SK-N-SH (cell line): ENCODE results near the gene TPM4. TPM values are rescaled to one million over a fixed set of nuclear protein-coding genes. Genes with fewer than 3 reads are reported as not detected.
A peak's percentile ranks its signal among the peaks of the same experiment; 100 is the strongest.

ENCODE experiments used
- CTCF ChIA-PET: fragments of 300-600, 350-600 bp; formaldehyde crosslinking; extraction: SDS; loops from one replicate; lab custom pipeline; 2021; lab: Yijun Ruan, JAX
- POLR2A ChIA-PET: fragments of 350-600 bp; sonication (Branson Sonifier 250); formaldehyde crosslinking; extraction: SDS; loops from one replicate; lab custom pipeline; 2020; ENCODE audit warnings: antibody characterized with exemption, inconsistent platforms; lab: Yijun Ruan, JAX
- DNase-seq: peaks from one replicate; pipeline ENCODE4 v3.0.0; 2012
- H2AFZ ChIP-seq: fragments of 200-600 bp; sonication (generic); 2 replicates; pipeline ENCODE4 v1.8.1; 2016; ENCODE audit warnings: antibody characterized with exemption, mild to moderate bottlenecking, low read depth
- H3F3A ChIP-seq: fragments of 200-600 bp; sonication (generic); replicated peaks from 2 replicates; pipeline ENCODE3; 2016; ENCODE audit warnings: antibody characterized with exemption, mild to moderate bottlenecking; ENCODE audit not compliant: insufficient read depth
- H3K27ac ChIP-seq, 2 experiments: fragments of 200-500 bp in 1 of 2; fragments of 200-600 bp in 1 of 2; sonication (Bioruptor generic) in 1 of 2; sonication (generic), shearing (Covaris generic) in 1 of 2; 2 replicates each; pipeline versions ENCODE4 v1.5.1 to v1.6.1; 2014 to 2016; ENCODE audit warnings: low read depth in 2 of 2, inconsistent platforms in 1 of 2, low read length in 1 of 2, mild to moderate bottlenecking in 1 of 2, mixed read lengths in 1 of 2
- H3K27me3 ChIP-seq: fragments of 200-600 bp; sonication (generic), shearing (Covaris generic); 2 replicates; pipeline ENCODE4 v1.6.1; 2016; ENCODE audit warnings: mixed run types; ENCODE audit not compliant: insufficient read depth
- H3K36me3 ChIP-seq, 2 experiments: fragments of 200-500 bp in 1 of 2; fragments of 200-600 bp in 1 of 2; sonication (Bioruptor generic) in 1 of 2; sonication (generic) in 1 of 2; replicated peaks in 1 of 2; 2 replicates each; pipeline versions ENCODE3 to v1.5.1; 2014 to 2016; ENCODE audit warnings: low read length in 1 of 2, mild to moderate bottlenecking in 1 of 2; ENCODE audit not compliant: insufficient read depth in 2 of 2, control insufficient read depth in 1 of 2
- H3K4me1 ChIP-seq, 2 experiments: fragments of 200-500 bp in 1 of 2; fragments of 200-600 bp in 1 of 2; sonication (Bioruptor generic) in 1 of 2; sonication (generic), shearing (Covaris generic) in 1 of 2; 2 replicates each; pipeline versions ENCODE4 v1.5.1 to v1.6.1; 2014 to 2016; ENCODE audit warnings: low read depth in 1 of 2, low read length in 1 of 2, mixed run types in 1 of 2; ENCODE audit not compliant: insufficient read depth in 2 of 2, control insufficient read depth in 1 of 2
- H3K4me2 ChIP-seq: fragments of 200-600 bp; sonication (generic), shearing (Covaris generic); 2 replicates; pipeline ENCODE4 v1.6.1; 2017; ENCODE audit warnings: mixed run types
- H3K4me3 ChIP-seq, 2 experiments: fragments of 200-500 bp in 1 of 2; fragments of 200-600 bp in 1 of 2; sonication (Bioruptor generic) in 1 of 2; sonication (generic), shearing (Covaris generic) in 1 of 2; 2 replicates each; pipeline versions ENCODE4 v1.5.1 to v1.8.1; 2014 to 2016; ENCODE audit warnings: low read depth in 2 of 2, inconsistent platforms in 1 of 2, low read length in 1 of 2, mild to moderate bottlenecking in 1 of 2, mixed read lengths in 1 of 2, moderate library complexity in 1 of 2
- H3K79me2 ChIP-seq: fragments of 200-600 bp; sonication (generic); 2 replicates; pipeline ENCODE4 v1.8.1; 2017; ENCODE audit warnings: mild to moderate bottlenecking; ENCODE audit not compliant: insufficient read depth
- H3K9ac ChIP-seq: fragments of 200-600 bp; sonication (generic); 2 replicates; pipeline ENCODE4 v1.6.1; 2017; ENCODE audit warnings: mixed run types
- H3K9me2 ChIP-seq: fragments of 200-600 bp; sonication (generic); 2 replicates; pipeline ENCODE4 v1.6.1; 2017; ENCODE audit warnings: mixed run types
- H3K9me3 ChIP-seq: fragments of 200-600 bp; sonication (generic); 2 replicates; pipeline ENCODE4 v1.6.1; 2017; ENCODE audit warnings: mixed run types, mild to moderate bottlenecking, moderate library complexity
- H4K20me1 ChIP-seq: fragments of 200-600 bp; sonication (generic); 2 replicates; pipeline ENCODE4 v1.6.1; 2017; ENCODE audit warnings: mild to moderate bottlenecking, mixed run types; ENCODE audit not compliant: insufficient read depth
- CHD2 ChIP-seq: fragments of 150-350 bp; IDR thresholded peaks from 2 replicates; pipeline ENCODE4 v1.6.1; 2018; ENCODE audit warnings: low read length; ENCODE audit not compliant: partially characterized antibody
- ELF1 ChIP-seq: IDR thresholded peaks from 2 replicates; pipeline ENCODE4 v1.4.0; 2012
- IRF3 ChIP-seq: fragments of 150-350 bp; IDR thresholded peaks from 2 replicates; pipeline ENCODE4 v1.6.1; 2016; ENCODE audit warnings: mild to moderate bottlenecking, low read depth, low read length
- REST ChIP-seq: IDR thresholded peaks from 2 replicates; pipeline ENCODE4 v1.6.1; 2012; ENCODE audit warnings: mild to moderate bottlenecking, low read depth, low read length, moderate library complexity
- SMC3 ChIP-seq: IDR thresholded peaks from 2 replicates; pipeline ENCODE4 v1.6.1; 2012; ENCODE audit warnings: low read depth, low read length, improper control_type of control experiment
- USF1 ChIP-seq: IDR thresholded peaks from 2 replicates; pipeline ENCODE4 v1.4.0; 2012; ENCODE audit warnings: low read depth, borderline replicate concordance
- WGBS: methylation state at CpG from one replicate; pipeline ENCODE4 v1.1.6; 2017; ENCODE audit warnings: low lambda C conversion rate; 5-methylcytosine and 5-hydroxymethylcytosine counted together
- polyA plus RNA-seq, 3 experiments: library from polyadenylated mRNA; depleted of rRNA; stranded (reverse); fragments of >200 nt; gene quantifications; 2 replicates each; pipeline ENCODE4 v1.2.3, GENCODE V29; 2012

The TPM4 gene
- polyA plus RNA-seq, 1 of the 3 experiments (the other 2 are of a cell fraction): 440 TPM

- ChIA-PET CTCF (interaction anchor here (1.3 to 3.6 kb wide), 3 partner anchors 10 to 60 kb away, joined by 3 to 18 read pairs (median 14); no protein-coding TSS in a partner anchor), POLR2A (no interaction called here)
- no peaks in the 10 kb centered on the region for H3K79me2 ChIP-seq
- H3K9me2 ChIP-seq: no peaks in the 10 kb centered on the region
- H3K27me3 ChIP-seq: peaks cover 31% of the 10 kb centered on the region; the same call in 1 of the 2 replicates
- H3K4me1 ChIP-seq: no peaks in the 10 kb centered on the region
- H3K4me2 ChIP-seq: no peak overlapping the region
- H3K4me3 ChIP-seq: no peak overlapping the region
- WGBS: 13% methylated on average over 10 of the region's 11 CpGs
- no peak overlapping the region for H2AFZ ChIP-seq
- TF ChIP-seq REST: peak; percentile 92
- TF ChIP-seq ELF1: no peak
- no peaks in the 10 kb centered on the region for H3F3A ChIP-seq
- DNase-seq: no peak
- H3K27ac ChIP-seq: no peak overlapping the region
- no peak overlapping the region for H3K9ac ChIP-seq
- no peaks in the 10 kb centered on the region for H3K36me3 ChIP-seq
- no peaks in the 10 kb centered on the region for H4K20me1 ChIP-seq
- H3K9me3 ChIP-seq: peaks cover 6% of the 10 kb centered on the region; the same call in 1 of the 2 replicates
These were observed 24.9 kb upstream of the TPM4 start for GRCh38 chr19:16051254-16052025.

GRCh38 chr19:16052353-16052752 lies 23.9 kb upstream of the TPM4 start:
- ChIA-PET POLR2A (no interaction called here), CTCF (interaction anchor here (3.5 to 3.6 kb wide), 2 partner anchors 11 kb away, joined by 14 to 18 read pairs; no protein-coding TSS in a partner anchor)
- 36% methylated on average over 6 of the region's 7 CpGs for WGBS
- H3K4me1 ChIP-seq: no peaks in the 10 kb centered on the region
- no peaks in the 10 kb centered on the region for H3K36me3 ChIP-seq
- no peaks in the 10 kb centered on the region for H3K9me2 ChIP-seq
- H3K79me2 ChIP-seq: no peaks in the 10 kb centered on the region
- no peak overlapping the region for H3K4me3 ChIP-seq
- H3K27me3 ChIP-seq: peaks cover 31% of the 10 kb centered on the region; the same call in 1 of the 2 replicates
- H3K27ac ChIP-seq: no peak overlapping the region
- H2AFZ ChIP-seq: no peak overlapping the region
- no peak for TF ChIP-seq IRF3
- no peak for TF ChIP-seq SMC3
- TF ChIP-seq USF1: no peak
- TF ChIP-seq CHD2: no peak
- DNase-seq: no peak
- peaks cover 6% of the 10 kb centered on the region; the same call in 1 of the 2 replicates for H3K9me3 ChIP-seq
- H4K20me1 ChIP-seq: no peaks in the 10 kb centered on the region
- no peak overlapping the region for H3K4me2 ChIP-seq
- no peak overlapping the region for H3K9ac ChIP-seq
- H3F3A ChIP-seq: no peaks in the 10 kb centered on the region
